Measurements from ENCODE around the gene AGMO.

Gene AGMO

GRCh38 chr7:15252181-15252580 is 309.6 kb downstream of the AGMO start:
- no peak for TF ChIP-seq CTCF (conservative IDR thresholded peaks at IDR 0.05)
- TF ChIP-seq ZFX (IDR thresholded peaks at IDR 0.05), result no peak

DNA sequence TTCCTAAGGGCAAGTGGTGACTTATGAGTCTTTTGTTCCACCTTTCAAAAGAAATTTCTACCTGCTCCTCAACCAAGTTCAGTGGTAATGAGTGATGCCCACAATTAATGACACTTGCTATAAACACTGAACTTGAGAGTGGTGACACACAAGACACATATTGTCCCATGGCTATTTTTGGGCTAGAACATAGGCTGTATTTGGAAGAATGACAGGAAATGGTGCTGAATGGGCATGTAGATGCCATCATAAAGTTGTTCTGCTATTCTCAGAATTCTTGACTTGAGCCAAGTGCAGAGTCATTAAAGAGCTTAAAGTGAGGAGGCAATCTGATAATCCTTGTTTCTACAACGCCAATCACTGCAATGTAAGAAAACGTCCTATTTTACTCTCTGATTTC is 313.3 kb downstream of the AGMO start:
- TF ChIP-seq ZFX (IDR thresholded peaks at IDR 0.05) (no peak), CTCF (conservative IDR thresholded peaks at IDR 0.05) (no peak)

More at GRCh38 chr7:15252181-15252580, 309.6 kb downstream of the AGMO start:
- no peak overlapping the region for H3K27ac ChIP-seq

DNA sequence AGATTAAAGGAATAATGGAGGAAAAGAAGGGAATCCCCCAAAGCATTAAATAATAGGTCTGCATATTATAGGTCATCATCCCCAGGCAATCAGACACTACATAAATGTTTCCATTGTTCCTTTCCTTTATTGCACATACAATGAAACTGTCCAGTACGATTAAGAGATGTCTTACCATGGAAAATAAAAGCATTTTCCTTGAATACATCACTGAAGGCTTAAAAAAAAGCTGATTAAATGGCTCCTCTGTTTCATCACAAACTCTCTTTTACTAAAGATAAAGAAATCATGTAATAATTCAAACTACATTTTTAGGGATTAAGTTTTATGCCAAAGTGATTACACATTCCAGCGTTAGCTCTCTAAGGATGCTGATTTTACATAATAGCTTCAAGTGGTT is 316.0 kb downstream of the AGMO start:
- no peak for TF ChIP-seq ZFX (IDR thresholded peaks at IDR 0.05)
- no peak for TF ChIP-seq CTCF (conservative IDR thresholded peaks at IDR 0.05)
- no peak overlapping the region for H3K27ac ChIP-seq

More for the DNA sequence above, 313.3 kb downstream of the AGMO start:
- H3K27ac ChIP-seq, result no peak overlapping the region

DNA sequence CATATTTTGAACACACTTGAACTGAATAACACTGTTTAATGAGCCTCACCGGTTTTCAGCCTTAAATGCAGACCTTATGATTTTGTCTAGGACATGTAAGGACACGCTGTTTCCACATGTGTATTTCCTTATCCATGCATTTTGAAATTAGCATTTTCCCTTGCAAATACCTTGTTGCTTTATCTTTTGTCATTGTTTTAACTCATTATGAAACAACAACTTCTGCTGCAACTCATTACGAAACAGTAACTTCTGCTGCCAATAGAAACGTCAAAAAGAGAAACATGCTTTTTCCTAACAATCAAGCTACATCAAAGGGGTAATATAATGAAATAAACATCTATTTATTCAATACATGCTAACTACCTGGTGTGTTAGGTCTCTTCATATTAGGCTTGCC is 322.0 kb downstream of the AGMO start:
- H3K27ac ChIP-seq, result no peak overlapping the region
- TF ChIP-seq ZFX (IDR thresholded peaks at IDR 0.05) (no peak), CTCF (conservative IDR thresholded peaks at IDR 0.05) (no peak)

DNA sequence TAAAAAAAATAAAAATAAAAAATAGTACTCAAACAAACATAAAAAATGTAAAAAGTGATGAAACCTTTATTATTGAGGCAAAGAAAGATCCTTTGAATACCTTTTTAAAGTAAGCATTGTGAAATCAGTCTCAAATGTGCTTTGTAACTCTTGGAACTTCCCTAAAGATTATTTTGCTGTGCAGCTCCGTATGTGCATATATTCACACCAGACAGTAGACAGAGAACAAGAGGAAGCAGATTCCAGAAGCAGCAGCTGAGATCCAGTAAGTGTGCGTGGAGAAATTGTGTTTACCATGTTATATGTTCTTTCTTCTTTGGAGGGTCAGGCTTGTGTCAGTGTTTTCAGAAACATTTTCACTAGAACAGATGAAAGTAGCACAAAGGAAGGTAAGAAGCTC is 324.9 kb downstream of the AGMO start:
- H3K27ac ChIP-seq, result no peak overlapping the region

DNA sequence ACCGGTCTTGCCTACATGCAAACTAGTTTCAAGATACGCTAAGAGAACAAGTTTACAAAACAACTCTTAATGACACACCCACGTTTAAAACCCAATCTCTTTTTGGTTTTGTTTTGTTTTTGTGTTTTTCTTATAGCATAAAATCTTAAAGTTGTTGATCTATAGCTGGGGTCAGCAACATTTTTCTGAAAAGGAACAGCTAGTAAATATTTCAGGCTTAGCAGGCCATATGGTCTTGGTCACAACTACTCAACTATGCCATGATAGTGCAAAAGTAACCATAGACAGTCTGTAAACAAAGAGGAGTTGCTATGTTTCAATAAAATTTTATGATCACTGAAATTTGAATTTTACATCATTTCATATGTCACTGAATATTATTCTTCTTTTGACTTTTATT is 327.4 kb downstream of the AGMO start:
- H3K27ac ChIP-seq, result no peak overlapping the region
- TF ChIP-seq ZFX (IDR thresholded peaks at IDR 0.05) (no peak), CTCF (conservative IDR thresholded peaks at IDR 0.05) (no peak)

More for the DNA sequence above, 324.9 kb downstream of the AGMO start:
- TF ChIP-seq ZFX (IDR thresholded peaks at IDR 0.05) (no peak), CTCF (conservative IDR thresholded peaks at IDR 0.05) (no peak)

DNA sequence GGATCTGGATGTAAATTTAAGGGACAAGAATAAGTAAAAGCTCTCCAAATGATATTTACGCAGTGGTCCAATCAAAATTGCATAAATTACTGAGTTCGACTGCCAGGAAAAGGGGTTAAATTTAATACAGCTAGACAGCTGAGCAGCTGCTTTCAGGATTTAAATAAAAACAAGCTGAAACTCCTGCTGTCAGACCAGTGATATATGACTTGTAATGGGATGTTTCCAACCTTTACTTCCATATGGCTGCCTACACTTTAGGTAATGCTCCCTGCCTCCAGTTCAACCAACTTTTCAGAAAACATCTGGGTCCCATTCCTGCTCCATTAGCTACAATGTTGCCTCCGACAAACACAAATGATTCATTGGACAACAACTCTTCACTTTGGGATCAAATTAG is 333.0 kb downstream of the AGMO start:
- TF ChIP-seq CTCF (conservative IDR thresholded peaks at IDR 0.05), result no peak
- no peak for TF ChIP-seq ZFX (IDR thresholded peaks at IDR 0.05)
- H3K27ac ChIP-seq, result no peak overlapping the region
